Progenitor cell of endocrine pancreas (in vitro differentiated cells): ENCODE results near the gene SEL1L. TPM values are rescaled to one million over a fixed set of nuclear protein-coding genes. Genes with fewer than 3 reads are reported as not detected.

Source experiments
- DNase-seq: peaks from one replicate; pipeline ENCODE4 v3.0.0; 2021; ENCODE audit warnings: low spot score; ENCODE audit not compliant: unreplicated experiment
- H3K27ac Mint-ChIP-seq: 2 replicates; pipeline ENCODE4 v1.8.0; 2021; ENCODE audit warnings: mild to moderate bottlenecking, moderate library complexity, mixed read lengths
- H3K27me3 Mint-ChIP-seq: 2 replicates; pipeline ENCODE4 v1.8.0; 2021; ENCODE audit warnings: mixed read lengths
- H3K36me3 Mint-ChIP-seq: 2 replicates; pipeline ENCODE4 v1.8.0; 2022; ENCODE audit warnings: mixed read lengths; ENCODE audit not compliant: insufficient read depth
- H3K4me1 Mint-ChIP-seq: 2 replicates; pipeline ENCODE4 v1.8.0; 2021; ENCODE audit warnings: low read depth, mixed read lengths
- H3K4me3 Mint-ChIP-seq: 2 replicates; pipeline ENCODE4 v1.8.0; 2021; ENCODE audit warnings: low read depth, mild to moderate bottlenecking, moderate library complexity, mixed read lengths
- H3K9me3 Mint-ChIP-seq: 2 replicates; pipeline ENCODE4 v1.8.0; 2021; ENCODE audit warnings: low read depth, mixed read lengths
- CTCF ChIP-seq: fragments of 200-600 bp; sonication (generic); IDR thresholded peaks from one replicate; pipeline ENCODE4 v1.5.0; 2021; ENCODE audit warnings: antibody characterized with exemption, mild to moderate bottlenecking; ENCODE audit not compliant: unreplicated experiment
- total RNA-seq: library from RNA; stranded (reverse); gene quantifications from 2 replicates; pipeline ENCODE4 v1.2.1, GENCODE V29; 2021

The SEL1L gene
- total RNA-seq, 1 donor from 2014 or later: 68.3 TPM

- Mint-ChIP-seq H3K27ac (no peak overlapping the region), H3K36me3 (peaks cover 4% of the 10 kb centered on the region), H3K9me3 (peaks cover 12% of the 10 kb centered on the region), H3K27me3 (no peaks in the 10 kb centered on the region), H3K4me1 (peaks cover 36% of the 10 kb centered on the region), H3K4me3 (no peak overlapping the region)
- no peak for TF ChIP-seq CTCF
- DNase-seq: no peak
Measured at GRCh38 chr14:81536241-81536771, 2.7 kb upstream of the SEL1L start.

GRCh38 chr14:81535396-81536164 lies 1.9 kb upstream of the SEL1L start:
- Mint-ChIP-seq H3K36me3 (peaks cover 4% of the 10 kb centered on the region), H3K27me3 (no peaks in the 10 kb centered on the region), H3K4me3 (no peak overlapping the region), H3K27ac (peak overlapping the region; percentile 7), H3K4me1 (peaks cover 36% of the 10 kb centered on the region), H3K9me3 (peaks cover 12% of the 10 kb centered on the region)
- no peak for DNase-seq
- TF ChIP-seq CTCF: no peak

GRCh38 chr14:81534510-81535074 lies 939 bp upstream of the SEL1L start:
- TF ChIP-seq CTCF: no peak
- Mint-ChIP-seq H3K4me3 (peak overlapping the region; percentile 90), H3K27me3 (no peaks in the 10 kb centered on the region), H3K27ac (peak overlapping the region; percentile 39), H3K9me3 (peaks cover 8% of the 10 kb centered on the region), H3K4me1 (peaks cover 42% of the 10 kb centered on the region), H3K36me3 (peaks cover 4% of the 10 kb centered on the region)
- DNase-seq: no peak

- Mint-ChIP-seq H3K27ac (peak overlapping the region; percentile 91), H3K36me3 (peaks cover 4% of the 10 kb centered on the region), H3K27me3 (no peaks in the 10 kb centered on the region), H3K4me3 (peak overlapping the region; percentile 90), H3K9me3 (peaks cover 8% of the 10 kb centered on the region), H3K4me1 (peaks cover 45% of the 10 kb centered on the region)
- no peak for TF ChIP-seq CTCF
- DNase-seq: no peak
Measured at GRCh38 chr14:81533212-81533535, 479 bp downstream of the SEL1L start.

GRCh38 chr14:81529391-81529790 lies 4.3 kb downstream of the SEL1L start:
- Mint-ChIP-seq H3K4me3 (no peak overlapping the region), H3K27ac (no peak overlapping the region), H3K27me3 (no peaks in the 10 kb centered on the region), H3K9me3 (no peaks in the 10 kb centered on the region), H3K4me1 (peaks cover 21% of the 10 kb centered on the region), H3K36me3 (peaks cover 14% of the 10 kb centered on the region)
- TF ChIP-seq CTCF: no peak
- DNase-seq: no peak
